HCT116 (cell line): Measurements from ENCODE around the gene WIPI1. TPM values are rescaled to one million over a fixed set of nuclear protein-coding genes. Genes with fewer than 3 reads are reported as not detected.

Experiments
- ATAC-seq: fragments of 200-7000 bp; cut with Tn5 transposase; 2 replicates; pipeline ENCODE4 v1.9.1; 2020; ENCODE audit warnings: mild to moderate bottlenecking, moderate library complexity
- BruUV-seq: library from RNA; stranded (reverse); fragments of 400-500 nt; replicated peaks from 2 replicates; lab custom pipeline; 2021; lab: Mats Ljungman, UMichigan
- CTCF ChIA-PET: fragments of 300-600 bp; sonication (Branson Sonifier 250); formaldehyde crosslinking; loops from one replicate; lab custom pipeline; 2021; ENCODE audit warnings: antibody characterized with exemption; lab: Charles Lee
- POLR2A ChIA-PET: fragments of 300-600, 350-600 bp; sonication (Branson Sonifier 250); formaldehyde crosslinking; loops from one replicate; lab custom pipeline; 2021; ENCODE audit warnings: antibody characterized with exemption; lab: Charles Lee
- RAD21 ChIA-PET, 2 experiments: fragments of 300-600 bp; sonication (Branson Sonifier 250); formaldehyde crosslinking; loops; one replicate each; lab custom pipeline; 2023; ENCODE audit warnings: low total read pairs in 2 of 2; ENCODE audit not compliant: uncharacterized antibody in 2 of 2, unreplicated experiment in 2 of 2, low non-redundant PET in 1 of 2; lab: Charles Lee
- DNase-seq: peaks from one replicate; pipeline ENCODE4 v3.0.0-alpha.2; 2010; ENCODE audit warnings: low read depth, low spot score
- H2AFZ ChIP-seq: fragments of 200-600 bp; shearing (Covaris generic), sonication (generic); 2 replicates; pipeline ENCODE4 v1.6.1; 2017; ENCODE audit warnings: low read depth, mixed run types, mixed read lengths, antibody characterized with exemption, low read length; ENCODE audit not compliant: poor library complexity, severe bottlenecking
- H3K27ac ChIP-seq: 2 replicates; pipeline ENCODE4 v1.5.1; 2012; ENCODE audit warnings: low read depth, low read length
- H3K27me3 ChIP-seq: fragments of 200-600 bp; sonication (generic); 2 replicates; pipeline ENCODE4 v1.6.1; 2016; ENCODE audit warnings: mixed run types, low read length, mixed read lengths; ENCODE audit not compliant: insufficient read depth
- H3K36me3 ChIP-seq, 2 experiments: fragments of 200-500 bp in 1 of 2; fragments of 200-600 bp in 1 of 2; sonication (Bioruptor generic) in 1 of 2; sonication (generic) in 1 of 2; 2 replicates each; pipeline versions ENCODE4 v1.5.1 to v1.6.1; 2014 to 2016; ENCODE audit warnings: low read length in 2 of 2, inconsistent platforms in 1 of 2, mixed read lengths in 1 of 2, mixed run types in 1 of 2; ENCODE audit not compliant: insufficient read depth in 2 of 2, control insufficient read depth in 1 of 2
- H3K4me1 ChIP-seq, 2 experiments: fragments of 200-600 bp in 1 of 2; sonication (generic) in 1 of 2; 2 replicates each; pipeline versions ENCODE4 v1.5.1 to v1.6.1; 2012 to 2017; ENCODE audit warnings: low read length in 2 of 2, inconsistent platforms in 1 of 2, mild to moderate bottlenecking in 1 of 2, mixed read lengths in 1 of 2, mixed run types in 1 of 2, moderate library complexity in 1 of 2; ENCODE audit not compliant: insufficient read depth in 2 of 2, control insufficient read depth in 1 of 2
- H3K4me2 ChIP-seq: fragments of 200-600 bp; sonication (generic); 2 replicates; pipeline ENCODE4 v1.6.1; 2017; ENCODE audit warnings: mixed run types, low read length, mixed read lengths
- H3K4me3 ChIP-seq, 2 experiments: fragments of 200-600 bp in 1 of 2; sonication (generic) in 1 of 2; replicated peaks in 1 of 2; 2 replicates each; pipeline ENCODE4 v1.5.1; 2011 to 2016; ENCODE audit warnings: low read length in 2 of 2, control low read depth in 1 of 2, low read depth in 1 of 2, mild to moderate bottlenecking in 1 of 2, mixed read lengths in 1 of 2, mixed run types in 1 of 2
- H3K79me2 ChIP-seq: fragments of 200-600 bp; sonication (generic); 2 replicates; pipeline ENCODE4 v1.6.1; 2017; ENCODE audit warnings: mild to moderate bottlenecking, mixed run types, low read length, moderate library complexity, mixed read lengths; ENCODE audit not compliant: insufficient read depth
- H3K9ac ChIP-seq: fragments of 200-600 bp; sonication (generic); 2 replicates; pipeline ENCODE4 v1.6.1; 2016; ENCODE audit warnings: low read length, mixed read lengths
- H3K9me2 ChIP-seq: fragments of 200-600 bp; sonication (generic), shearing (Covaris generic); 2 replicates; pipeline ENCODE4 v1.6.1; 2017; ENCODE audit warnings: mixed run types, mild to moderate bottlenecking, moderate library complexity; ENCODE audit not compliant: insufficient read depth
- H3K9me3 ChIP-seq, 2 experiments: fragments of 200-500 bp in 1 of 2; fragments of 200-600 bp in 1 of 2; sonication (Bioruptor generic) in 1 of 2; sonication (generic) in 1 of 2; 2 replicates each; pipeline ENCODE4 v1.6.1; 2014 to 2017; ENCODE audit warnings: low read length in 2 of 2, mixed read lengths in 2 of 2, inconsistent platforms in 1 of 2, low read depth in 1 of 2, mild to moderate bottlenecking in 1 of 2, mixed run types in 1 of 2, moderate library complexity in 1 of 2; ENCODE audit not compliant: control insufficient read depth in 1 of 2, insufficient read depth in 1 of 2
- H4K20me1 ChIP-seq: fragments of 200-600 bp; sonication (generic), shearing (Covaris generic); 2 replicates; pipeline ENCODE4 v1.6.1; 2017; ENCODE audit warnings: mixed run types, mild to moderate bottlenecking, moderate library complexity; ENCODE audit not compliant: insufficient read depth
- CBX3 ChIP-seq: IDR thresholded peaks from 2 replicates; pipeline ENCODE4 v1.6.1; 2012; ENCODE audit warnings: low read depth
- CEBPB ChIP-seq: IDR thresholded peaks from 2 replicates; pipeline ENCODE4 v1.6.1; 2012; ENCODE audit warnings: low read depth
- EZH2phosphoT487 ChIP-seq: fragments of 200-600 bp; IDR thresholded peaks from 2 replicates; pipeline ENCODE4 v1.6.1; 2018; ENCODE audit warnings: antibody characterized with exemption, borderline replicate concordance
- POLR2AphosphoS5 ChIP-seq: IDR thresholded peaks from 2 replicates; pipeline ENCODE4 v1.6.1; 2011; ENCODE audit warnings: mild to moderate bottlenecking, low read depth, low read length, moderate library complexity
- SP1 ChIP-seq: IDR thresholded peaks from 2 replicates; pipeline ENCODE4 v1.6.1; 2012; ENCODE audit warnings: low read depth
- TCF7L2 ChIP-seq: IDR thresholded peaks from 2 replicates; pipeline ENCODE4 v1.7.0; 2011; ENCODE audit warnings: borderline replicate concordance, inconsistent platforms; ENCODE audit not compliant: insufficient read depth, insufficient read length; ENCODE audit errors: extremely low read depth
- intact Hi-C: fragments of 100-400 bp; cut with micrococcal nuclease; formaldehyde crosslinking; loops from 2 replicates; pipeline ENCODE4 v1.10.0; 2022
- total RNA-seq: library from RNA; stranded (reverse); gene quantifications from one replicate; pipeline ENCODE4 v1.2.1, GENCODE V29; 2021; ENCODE audit not compliant: unreplicated experiment
- TF ChIP-seq, protein P1 (sequence below): IDR thresholded peaks from 2 replicates; pipeline ENCODE4 v1.6.1; 2012; ENCODE audit warnings: low read depth
- TF ChIP-seq, protein P2 (sequence below): IDR thresholded peaks from 2 replicates; pipeline ENCODE4 v1.6.1; 2012
- TF ChIP-seq, protein P3 (sequence below): IDR thresholded peaks from 2 replicates; pipeline ENCODE4 v1.6.1; 2012

Gene WIPI1
- total RNA-seq, 1 experiment from 2014 or later = 21.5 TPM

DNA sequence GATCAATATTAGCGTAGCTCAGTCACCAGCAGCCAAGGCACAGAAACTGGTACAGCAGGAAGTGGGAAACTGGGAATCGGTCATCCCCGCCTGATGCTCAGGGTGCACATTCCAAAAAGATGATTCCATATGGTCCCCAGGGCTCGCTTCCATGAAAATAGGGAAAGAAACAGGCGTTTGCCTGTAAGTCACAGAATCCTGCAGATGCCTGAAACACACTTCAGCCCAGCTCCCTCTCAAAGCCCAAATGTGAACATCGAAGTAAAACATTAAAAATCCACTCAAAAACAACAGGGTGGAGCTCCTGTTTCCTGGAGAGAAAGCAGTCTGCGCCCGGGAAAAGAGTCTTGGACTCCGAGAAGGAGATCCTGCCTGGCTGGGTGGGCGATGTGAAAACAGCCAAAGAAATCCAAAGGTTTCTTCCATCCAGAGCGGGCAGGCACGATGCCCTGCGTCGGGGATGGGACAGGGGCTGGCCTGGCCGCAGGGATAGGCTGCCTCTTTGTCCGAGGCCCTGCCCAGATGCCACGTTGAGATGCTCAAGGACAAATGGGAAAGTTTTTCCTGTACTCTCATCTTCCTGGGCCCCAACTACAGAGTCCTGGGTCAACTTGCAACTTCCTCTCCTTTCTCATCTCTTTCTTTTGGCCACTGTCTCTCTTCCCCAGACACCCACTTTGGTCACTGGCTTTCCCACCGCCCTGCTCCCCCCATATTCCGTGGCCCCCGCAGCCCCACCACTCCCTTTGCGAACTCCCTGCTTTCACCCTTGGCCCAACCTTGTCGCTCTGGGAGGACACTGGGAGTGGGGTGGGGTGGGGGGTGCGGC is 743 bp downstream of the WIPI1 start:
- no peaks in the 10 kb centered on the region for H4K20me1 ChIP-seq
- intact Hi-C loops = loop anchor here (2.0 kb wide), 1 partner anchor 76 kb away; no protein-coding TSS in a partner anchor
- peak; percentile 72 for DNase-seq
- peak; percentile 77 for ATAC-seq
- CTCF ChIA-PET = interaction anchor here (1.0 to 3.9 kb wide), 8 partner anchors 10 to 284 kb away, joined by 3 to 24 read pairs (median 3); no protein-coding TSS in a partner anchor
- H3K9me3 ChIP-seq = no peaks in the 10 kb centered on the region
- H2AFZ ChIP-seq = peak overlapping the region; percentile 4
- peak overlapping the region; percentile 84 for H3K4me2 ChIP-seq
- RAD21 ChIA-PET = interaction anchor here in 1 of 2 experiments (0.8 to 1.0 kb wide), 2 partner anchors 19 to 25 kb away, joined by 3 read pairs; no protein-coding TSS in a partner anchor
- POLR2A ChIA-PET = interaction anchor here (0.6 to 1.2 kb wide), 2 partner anchors 191 kb away, joined by 3 read pairs; no protein-coding TSS in a partner anchor
- no peaks in the 10 kb centered on the region for H3K27me3 ChIP-seq
- peak overlapping the region; percentile 62 for H3K9ac ChIP-seq
- BruUV-seq = TSS peak; percentile 45
- peak overlapping the region; percentile 63 to 67 for H3K4me3 ChIP-seq
- H3K9me2 ChIP-seq = no peaks in the 10 kb centered on the region
- H3K4me1 ChIP-seq = peaks cover 18 to 36% of the 10 kb centered on the region in 2 experiments
- peak overlapping the region; percentile 13 for H3K27ac ChIP-seq
- H3K79me2 ChIP-seq = no peaks in the 10 kb centered on the region
- no peaks in the 10 kb centered on the region for H3K36me3 ChIP-seq
- TF ChIP-seq SP1 = peak; percentile 19
- TF ChIP-seq POLR2AphosphoS5 = peak; percentile 70
- TF ChIP-seq, protein P1, sequence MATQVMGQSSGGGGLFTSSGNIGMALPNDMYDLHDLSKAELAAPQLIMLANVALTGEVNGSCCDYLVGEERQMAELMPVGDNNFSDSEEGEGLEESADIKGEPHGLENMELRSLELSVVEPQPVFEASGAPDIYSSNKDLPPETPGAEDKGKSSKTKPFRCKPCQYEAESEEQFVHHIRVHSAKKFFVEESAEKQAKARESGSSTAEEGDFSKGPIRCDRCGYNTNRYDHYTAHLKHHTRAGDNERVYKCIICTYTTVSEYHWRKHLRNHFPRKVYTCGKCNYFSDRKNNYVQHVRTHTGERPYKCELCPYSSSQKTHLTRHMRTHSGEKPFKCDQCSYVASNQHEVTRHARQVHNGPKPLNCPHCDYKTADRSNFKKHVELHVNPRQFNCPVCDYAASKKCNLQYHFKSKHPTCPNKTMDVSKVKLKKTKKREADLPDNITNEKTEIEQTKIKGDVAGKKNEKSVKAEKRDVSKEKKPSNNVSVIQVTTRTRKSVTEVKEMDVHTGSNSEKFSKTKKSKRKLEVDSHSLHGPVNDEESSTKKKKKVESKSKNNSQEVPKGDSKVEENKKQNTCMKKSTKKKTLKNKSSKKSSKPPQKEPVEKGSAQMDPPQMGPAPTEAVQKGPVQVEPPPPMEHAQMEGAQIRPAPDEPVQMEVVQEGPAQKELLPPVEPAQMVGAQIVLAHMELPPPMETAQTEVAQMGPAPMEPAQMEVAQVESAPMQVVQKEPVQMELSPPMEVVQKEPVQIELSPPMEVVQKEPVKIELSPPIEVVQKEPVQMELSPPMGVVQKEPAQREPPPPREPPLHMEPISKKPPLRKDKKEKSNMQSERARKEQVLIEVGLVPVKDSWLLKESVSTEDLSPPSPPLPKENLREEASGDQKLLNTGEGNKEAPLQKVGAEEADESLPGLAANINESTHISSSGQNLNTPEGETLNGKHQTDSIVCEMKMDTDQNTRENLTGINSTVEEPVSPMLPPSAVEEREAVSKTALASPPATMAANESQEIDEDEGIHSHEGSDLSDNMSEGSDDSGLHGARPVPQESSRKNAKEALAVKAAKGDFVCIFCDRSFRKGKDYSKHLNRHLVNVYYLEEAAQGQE = no peak
- no peak for TF ChIP-seq CBX3
- no peak for TF ChIP-seq CEBPB
- TF ChIP-seq, protein P2, sequence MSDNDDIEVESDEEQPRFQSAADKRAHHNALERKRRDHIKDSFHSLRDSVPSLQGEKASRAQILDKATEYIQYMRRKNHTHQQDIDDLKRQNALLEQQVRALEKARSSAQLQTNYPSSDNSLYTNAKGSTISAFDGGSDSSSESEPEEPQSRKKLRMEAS = peak; percentile 61; the same call in 1 of the 2 replicates
- TF ChIP-seq, protein P3, sequence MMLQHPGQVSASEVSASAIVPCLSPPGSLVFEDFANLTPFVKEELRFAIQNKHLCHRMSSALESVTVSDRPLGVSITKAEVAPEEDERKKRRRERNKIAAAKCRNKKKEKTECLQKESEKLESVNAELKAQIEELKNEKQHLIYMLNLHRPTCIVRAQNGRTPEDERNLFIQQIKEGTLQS = no peak
- no peak for TF ChIP-seq EZH2phosphoT487
- peak; percentile 36 for TF ChIP-seq TCF7L2
